HepG2 (cell line): ENCODE data around the gene C1orf74. TPM values are rescaled to one million over a fixed set of nuclear protein-coding genes. Genes with fewer than 3 reads are reported as not detected.

ENCODE experiments used
- ATAC-seq: fragments of 200-7000 bp; cut with Tn5 transposase; 3 replicates; pipeline ENCODE4 v1.9.1; 2020; ENCODE audit warnings: mild to moderate bottlenecking, moderate library complexity
- BruUV-seq: library from RNA; stranded (reverse); fragments of 400-500 nt; replicated peaks from 2 replicates; lab custom pipeline; 2021; lab: Mats Ljungman, UMichigan
- CTCF ChIA-PET: fragments of 300-600 bp; formaldehyde crosslinking; extraction: SDS; loops from one replicate; lab custom pipeline; 2021; ENCODE audit warnings: low total read pairs, inconsistent platforms, low intra/inter-chr PET ratio; lab: Yijun Ruan, JAX
- POLR2A ChIA-PET: fragments of 350-600 bp; sonication (Branson Sonifier 250); formaldehyde crosslinking; loops from one replicate; lab custom pipeline; 2020; ENCODE audit warnings: antibody characterized with exemption, inconsistent platforms; lab: Yijun Ruan, JAX
- DNase-seq: peaks from one replicate; pipeline ENCODE4 v3.0.0-alpha.2; 2015; ENCODE audit warnings: low spot score
- FAIRE-seq: peaks from 3 replicates; lab custom pipeline; 2011; peaks lifted over from hg19 to GRCh38; lab: Jason Lieb, UNC
- H2AFZ ChIP-seq: one replicate; pipeline ENCODE4 v1.6.1; 2011; ENCODE audit warnings: low read length, inconsistent platforms
- H3K27ac ChIP-seq: fragments of 300-600 bp; 3 replicates; pipeline ENCODE4 v1.8.0; 2011; ENCODE audit warnings: mixed run types, mild to moderate bottlenecking, mixed read lengths, low read length, inconsistent platforms; ENCODE audit not compliant: insufficient read depth; ENCODE audit errors: extremely low read length
- H3K27me3 ChIP-seq, 2 experiments: fragments of 200-600 bp in 1 of 2; 2 replicates in 1 of 2; 3 replicates in 1 of 2; pipeline versions ENCODE4 v1.6.0 to v1.8.0; 2011; ENCODE audit warnings: low read length in 2 of 2, mild to moderate bottlenecking in 2 of 2, moderate library complexity in 2 of 2, inconsistent platforms in 1 of 2; ENCODE audit not compliant: insufficient read depth in 2 of 2, control insufficient read depth in 1 of 2
- H3K36me3 ChIP-seq, 2 experiments: fragments of 200-600 bp in 1 of 2; replicated peaks in 1 of 2; 2 replicates in 1 of 2; 3 replicates in 1 of 2; pipeline versions ENCODE4 v1.5.1 to v1.8.0; 2011; ENCODE audit warnings: low read length in 2 of 2, inconsistent platforms in 1 of 2; ENCODE audit not compliant: insufficient read depth in 2 of 2, control insufficient read depth in 1 of 2
- H3K4me1 ChIP-seq: 2 replicates; pipeline ENCODE4 v1.5.1; 2012; ENCODE audit warnings: low read length, inconsistent platforms; ENCODE audit not compliant: insufficient read depth
- H3K4me2 ChIP-seq: 2 replicates; pipeline ENCODE4 v1.6.0; 2011; ENCODE audit warnings: low read depth, low read length, inconsistent platforms
- H3K4me3 ChIP-seq, 3 experiments: fragments of 200-600 bp in 1 of 3; sonication (generic), shearing (Covaris generic) in 1 of 3; replicated peaks in 1 of 3; 2 replicates each; pipeline ENCODE4 v1.5.1; 2011 to 2016; ENCODE audit warnings: low read length in 3 of 3, inconsistent platforms in 2 of 3, low read depth in 2 of 3, mild to moderate bottlenecking in 2 of 3, control low read depth in 1 of 3, mixed read lengths in 1 of 3; ENCODE audit not compliant: insufficient read depth in 1 of 3
- H3K79me2 ChIP-seq: one replicate; pipeline ENCODE4 v1.6.1; 2011; ENCODE audit warnings: low read length, inconsistent platforms; ENCODE audit not compliant: insufficient read depth
- H3K9ac ChIP-seq: 2 replicates; pipeline ENCODE4 v1.6.0; 2011; ENCODE audit warnings: mild to moderate bottlenecking, low read depth, low read length, inconsistent platforms; ENCODE audit not compliant: insufficient read depth
- H3K9me3 ChIP-seq: 2 replicates; pipeline ENCODE4 v1.5.1; 2012; ENCODE audit warnings: mild to moderate bottlenecking, low read length
- H4K20me1 ChIP-seq: 2 replicates; pipeline ENCODE4 v1.6.0; 2011; ENCODE audit warnings: inconsistent platforms, mild to moderate bottlenecking, low read length, moderate library complexity; ENCODE audit not compliant: insufficient read depth
- CCAR2 ChIP-seq: fragments of 200-400 bp; formaldehyde crosslinking; optimal IDR thresholded peaks from 2 replicates; pipeline ENCODE3; 2018; ENCODE audit warnings: low read depth, mild to moderate bottlenecking, low read length, moderate library complexity
- EEA1 ChIP-seq: sonication (generic); formaldehyde crosslinking; IDR thresholded peaks from 2 replicates; pipeline ENCODE4 v1.5.1; 2020; ENCODE audit warnings: mild to moderate bottlenecking, missing genetic modification reagents, borderline replicate concordance
- FOXA1 ChIP-seq, 2 experiments: fragments of 450-650 bp in 1 of 2; sonication (generic) in 1 of 2; formaldehyde crosslinking in 1 of 2; IDR thresholded peaks; 2 replicates each; pipeline versions ENCODE4 v1.4.0 to v1.6.1; 2016 to 2020; ENCODE audit warnings: missing genetic modification reagents in 1 of 2
- HNF4A ChIP-seq: sonication (generic); formaldehyde crosslinking; IDR thresholded peaks from 2 replicates; pipeline ENCODE4 v1.4.0; 2020; ENCODE audit warnings: missing genetic modification reagents
- KLF9 ChIP-seq: IDR thresholded peaks from 2 replicates; pipeline ENCODE4 v1.6.1; 2016; ENCODE audit warnings: low read depth
- NCOA5 ChIP-seq: sonication (generic); formaldehyde crosslinking; IDR thresholded peaks from 2 replicates; pipeline ENCODE4 v1.4.0; 2020; ENCODE audit warnings: missing genetic modification reagents
- REPIN1 ChIP-seq: sonication (generic); formaldehyde crosslinking; IDR thresholded peaks from 2 replicates; pipeline ENCODE4 v1.8.0; 2022; ENCODE audit warnings: missing genetic modification reagents, low read depth, mild to moderate bottlenecking, borderline replicate concordance
- ZFAT ChIP-seq: sonication (generic); formaldehyde crosslinking; conservative IDR thresholded peaks from 2 replicates; pipeline ENCODE4 v1.8.1; 2023; ENCODE audit warnings: missing genetic modification reagents, inconsistent platforms
- ZFX ChIP-seq: sonication (generic); formaldehyde crosslinking; IDR thresholded peaks from 2 replicates; pipeline ENCODE4 v1.4.0; 2020; ENCODE audit warnings: mild to moderate bottlenecking, low read depth, missing genetic modification reagents, moderate library complexity
- ZMYM3 ChIP-seq: sonication (generic); formaldehyde crosslinking; IDR thresholded peaks from 2 replicates; pipeline ENCODE4 v1.5.1; 2020; ENCODE audit warnings: mild to moderate bottlenecking, missing genetic modification reagents
- ZNF331 ChIP-seq: sonication (generic); formaldehyde crosslinking; IDR thresholded peaks from 2 replicates; pipeline ENCODE4 v1.4.0; 2020; ENCODE audit warnings: missing genetic modification reagents
- ZNF354B ChIP-seq: sonication (generic); formaldehyde crosslinking; IDR thresholded peaks from 2 replicates; pipeline ENCODE4 v1.8.0; 2022; ENCODE audit warnings: mild to moderate bottlenecking, missing genetic modification reagents
- ZNF430 ChIP-seq: sonication (generic); formaldehyde crosslinking; IDR thresholded peaks from 2 replicates; pipeline ENCODE4 v1.9.0; 2021; ENCODE audit warnings: mild to moderate bottlenecking, missing genetic modification reagents
- ZNF607 ChIP-seq: sonication (generic); formaldehyde crosslinking; IDR thresholded peaks from 2 replicates; pipeline ENCODE4 v1.5.1; 2020; ENCODE audit warnings: missing genetic modification reagents, mild to moderate bottlenecking, borderline replicate concordance
- ZNF761 ChIP-seq: sonication (generic); formaldehyde crosslinking; conservative IDR thresholded peaks from 2 replicates; pipeline ENCODE4 v1.4.0; 2020; ENCODE audit warnings: mild to moderate bottlenecking, missing genetic modification reagents
- WGBS: methylation state at CpG from one replicate; pipeline ENCODE4 v1.1.6; 2017; ENCODE audit warnings: low lambda C conversion rate; 5-methylcytosine and 5-hydroxymethylcytosine counted together
- in situ Hi-C: cut with HindIII; loops from 2 replicates; pipeline ENCODE4 v1.10.0; 2017; ENCODE audit warnings: low pct_unique_long_range_greater_than_20kb; ENCODE audit not compliant: extremely low pct_ligation_motif_present
- intact Hi-C: fragments of 100-400 bp; cut with micrococcal nuclease; formaldehyde crosslinking; loops from one replicate; pipeline ENCODE4 v1.10.0; 2022; ENCODE audit not compliant: unreplicated experiment
- polyA plus RNA-seq, 8 experiments: library from polyadenylated mRNA; depleted of rRNA in 3 of 8; stranded (reverse) in 7 of 8; unstranded in 1 of 8; fragments of >200 nt; fragmentation: Illumina TruSeq in 4 of 8; extraction: Trizol in 4 of 8; gene quantifications; 2 replicates each; pipeline versions ENCODE4 v1.2.1 to v1.2.3, GENCODE V29; 2011 to 2016; ENCODE audit warnings: low read depth in 4 of 8, missing spikeins in 1 of 8, mixed read lengths in 1 of 8; ENCODE audit not compliant: insufficient read depth in 1 of 8
- total RNA-seq, 5 experiments: library from RNA; depleted of rRNA; stranded (reverse); fragments of >200 nt; fragmentation: Illumina TruSeq; extraction: Trizol; gene quantifications; 2 replicates each; pipeline ENCODE4 v1.2.3, GENCODE V29; 2016; ENCODE audit warnings: low read depth in 1 of 5
- TF ChIP-seq, protein P1 (sequence below): IDR thresholded peaks from 2 replicates; pipeline ENCODE4 v1.6.1; 2016; ENCODE audit warnings: missing compliant biosample characterization, missing genetic modification reagents, borderline replicate concordance
- TF ChIP-seq, protein P2 (sequence below): sonication (generic); formaldehyde crosslinking; IDR thresholded peaks from 2 replicates; pipeline ENCODE4 v1.8.0; 2022; ENCODE audit warnings: missing genetic modification reagents, mild to moderate bottlenecking, borderline replicate concordance
- TF ChIP-seq, protein P3 (sequence below): sonication (generic); formaldehyde crosslinking; IDR thresholded peaks from 2 replicates; pipeline ENCODE4 v1.5.0; 2020; ENCODE audit warnings: missing genetic modification reagents
- TF ChIP-seq, protein P4 (sequence below): sonication (generic); formaldehyde crosslinking; IDR thresholded peaks from 2 replicates; pipeline ENCODE4 v1.4.0; 2020; ENCODE audit warnings: low read depth, mild to moderate bottlenecking, missing genetic modification reagents

C1orf74 gene
- total and polyA plus RNA-seq, 2 of the 13 experiments (the other 11 are each of a cell fraction or from before 2014, with no cell fraction given), result 0.33 to 0.71 TPM

DNA sequence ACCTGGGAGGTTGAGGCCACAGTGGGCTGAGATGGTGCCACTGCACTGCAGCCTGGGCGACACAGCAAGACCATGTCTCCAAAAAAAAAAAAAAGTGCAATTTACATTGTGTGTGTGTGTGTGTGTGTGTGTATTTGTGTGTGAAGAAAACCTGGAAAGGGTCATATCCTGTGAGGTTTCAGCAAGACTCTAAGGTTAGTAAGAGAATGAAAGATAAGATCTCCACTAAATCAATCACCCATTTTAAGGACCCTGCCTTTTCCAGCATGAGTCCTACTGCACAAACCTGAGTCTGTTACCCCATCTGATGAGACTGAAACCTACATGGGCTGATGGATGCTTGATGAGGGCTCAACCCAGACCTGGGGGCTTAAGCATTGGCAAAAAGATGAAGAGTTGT lies 4.9 kb upstream of the C1orf74 start:
- no peak for FAIRE-seq
- POLR2A ChIA-PET, result no interaction called here
- CTCF ChIA-PET, result no interaction called here

DNA sequence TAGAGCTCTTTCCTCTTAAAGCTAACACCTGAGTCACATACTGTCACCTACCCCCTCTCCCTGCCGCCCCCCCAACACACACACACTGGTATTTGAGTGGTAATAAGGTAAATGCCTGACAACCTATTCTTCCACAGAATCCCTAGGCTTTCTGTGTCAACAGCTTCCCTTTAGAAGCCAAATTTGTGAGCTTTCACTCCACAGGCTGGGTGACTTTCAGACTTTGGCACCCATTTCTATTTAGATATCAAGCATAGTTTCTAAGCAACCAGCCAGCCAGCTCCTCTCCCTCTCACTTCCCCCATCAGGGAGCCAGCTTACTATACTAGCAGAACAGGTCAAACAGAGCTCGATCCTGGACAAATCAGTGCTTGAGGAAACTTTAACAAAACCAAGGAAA lies 3.2 kb upstream of the C1orf74 start:
- Histone ChIP-seq H3K36me3 (no peaks in the 10 kb centered on the region), H3K79me2 (no peaks in the 10 kb centered on the region), H3K9me3 (no peaks in the 10 kb centered on the region), H3K9ac (no peak overlapping the region), H3K27me3 (peaks cover 0 to 3% of the 10 kb centered on the region in 2 experiments; a peak in 1 of 5 replicates), H3K27ac (no peak overlapping the region), H3K4me3 (no peak overlapping the region), H3K4me2 (no peak overlapping the region), H4K20me1 (no peaks in the 10 kb centered on the region), H2AFZ (no peak overlapping the region), H3K4me1 (peaks cover 22% of the 10 kb centered on the region)
- FAIRE-seq, result no peak
- ATAC-seq, result no peak
- intact Hi-C loops, result no loop called here
- ChIA-PET CTCF (no interaction called here), POLR2A (interaction anchor here (0.9 kb wide), 1 partner anchor 40 kb away, joined by 3 read pairs; the partner anchor contains the start of gene UTP25)
- in situ Hi-C loops, result no loop called here
- DNase-seq, result no peak
- no TSS peak for BruUV-seq
- whole genome bisulfite sequencing, result 0% methylated on average over 2 of the region's 2 CpGs
- TF ChIP-seq HNF4A (CRISPR knock-in tag) (no peak), ZNF607 (CRISPR knock-in tag) (no peak), EEA1 (no peak), KLF9 (CRISPR knock-in tag) (no peak), NCOA5 (CRISPR knock-in tag) (no peak), ZFX (CRISPR knock-in tag) (no peak), ZNF331 (CRISPR knock-in tag) (no peak)
- TF ChIP-seq, protein P1, sequence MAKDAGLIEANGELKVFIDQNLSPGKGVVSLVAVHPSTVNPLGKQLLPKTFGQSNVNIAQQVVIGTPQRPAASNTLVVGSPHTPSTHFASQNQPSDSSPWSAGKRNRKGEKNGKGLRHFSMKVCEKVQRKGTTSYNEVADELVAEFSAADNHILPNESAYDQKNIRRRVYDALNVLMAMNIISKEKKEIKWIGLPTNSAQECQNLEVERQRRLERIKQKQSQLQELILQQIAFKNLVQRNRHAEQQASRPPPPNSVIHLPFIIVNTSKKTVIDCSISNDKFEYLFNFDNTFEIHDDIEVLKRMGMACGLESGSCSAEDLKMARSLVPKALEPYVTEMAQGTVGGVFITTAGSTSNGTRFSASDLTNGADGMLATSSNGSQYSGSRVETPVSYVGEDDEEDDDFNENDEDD (CRISPR knock-in tag), result no peak
- TF ChIP-seq, protein P2, sequence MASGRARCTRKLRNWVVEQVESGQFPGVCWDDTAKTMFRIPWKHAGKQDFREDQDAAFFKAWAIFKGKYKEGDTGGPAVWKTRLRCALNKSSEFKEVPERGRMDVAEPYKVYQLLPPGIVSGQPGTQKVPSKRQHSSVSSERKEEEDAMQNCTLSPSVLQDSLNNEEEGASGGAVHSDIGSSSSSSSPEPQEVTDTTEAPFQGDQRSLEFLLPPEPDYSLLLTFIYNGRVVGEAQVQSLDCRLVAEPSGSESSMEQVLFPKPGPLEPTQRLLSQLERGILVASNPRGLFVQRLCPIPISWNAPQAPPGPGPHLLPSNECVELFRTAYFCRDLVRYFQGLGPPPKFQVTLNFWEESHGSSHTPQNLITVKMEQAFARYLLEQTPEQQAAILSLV, result no peak
- TF ChIP-seq, protein P3, sequence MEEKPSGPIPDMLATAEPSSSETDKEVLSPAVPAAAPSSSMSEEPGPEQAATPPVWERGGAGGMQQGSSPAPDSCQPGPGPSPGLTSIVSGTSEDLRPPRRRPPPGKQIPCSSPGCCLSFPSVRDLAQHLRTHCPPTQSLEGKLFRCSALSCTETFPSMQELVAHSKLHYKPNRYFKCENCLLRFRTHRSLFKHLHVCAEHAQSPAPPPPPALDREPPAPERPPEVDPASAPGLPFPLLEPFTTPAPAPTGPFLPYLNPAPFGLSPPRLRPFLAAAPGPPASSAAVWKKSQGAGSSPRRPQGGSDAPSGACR (CRISPR knock-in tag), result no peak

More for the DNA sequence above, 4.9 kb upstream of the C1orf74 start:
- H3K4me2 ChIP-seq, result no peak overlapping the region
- DNase-seq (no peak), ATAC-seq (no peak)
- H3K36me3 ChIP-seq, result no peaks in the 10 kb centered on the region
- in situ Hi-C loops (no loop called here), intact Hi-C loops (no loop called here)
- H3K79me2 ChIP-seq, result no peaks in the 10 kb centered on the region
- no peak overlapping the region for H2AFZ ChIP-seq
- no peak overlapping the region for H3K27ac ChIP-seq
- 0% methylated on average over 1 of the region's 1 CpG for WGBS
- H3K9me3 ChIP-seq, result no peaks in the 10 kb centered on the region
- H3K4me1 ChIP-seq, result peaks cover 17% of the 10 kb centered on the region
- TF ChIP-seq, protein P4, sequence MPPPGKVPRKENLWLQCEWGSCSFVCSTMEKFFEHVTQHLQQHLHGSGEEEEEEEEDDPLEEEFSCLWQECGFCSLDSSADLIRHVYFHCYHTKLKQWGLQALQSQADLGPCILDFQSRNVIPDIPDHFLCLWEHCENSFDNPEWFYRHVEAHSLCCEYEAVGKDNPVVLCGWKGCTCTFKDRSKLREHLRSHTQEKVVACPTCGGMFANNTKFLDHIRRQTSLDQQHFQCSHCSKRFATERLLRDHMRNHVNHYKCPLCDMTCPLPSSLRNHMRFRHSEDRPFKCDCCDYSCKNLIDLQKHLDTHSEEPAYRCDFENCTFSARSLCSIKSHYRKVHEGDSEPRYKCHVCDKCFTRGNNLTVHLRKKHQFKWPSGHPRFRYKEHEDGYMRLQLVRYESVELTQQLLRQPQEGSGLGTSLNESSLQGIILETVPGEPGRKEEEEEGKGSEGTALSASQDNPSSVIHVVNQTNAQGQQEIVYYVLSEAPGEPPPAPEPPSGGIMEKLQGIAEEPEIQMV (CRISPR knock-in tag), result no peak
- no peak for TF ChIP-seq NCOA5 (CRISPR knock-in tag)
- no peak for TF ChIP-seq ZMYM3 (CRISPR knock-in tag)
- no peak for TF ChIP-seq ZNF761 (CRISPR knock-in tag)
- TF ChIP-seq CCAR2, result no peak
- no peak for TF ChIP-seq ZNF354B (CRISPR knock-in tag)
- TF ChIP-seq FOXA1 (IDR thresholded peaks at IDR 0.05), result no peak
- TF ChIP-seq FOXA1 (CRISPR knock-in tag; IDR thresholded peaks at IDR 0.05), result no peak
- TF ChIP-seq ZFAT (CRISPR knock-in tag), result no peak
- TF ChIP-seq ZNF430 (CRISPR knock-in tag), result no peak
- no peak for TF ChIP-seq REPIN1 (CRISPR knock-in tag)
- TF ChIP-seq, all 625 proteins: peak for 0
- Histone ChIP-seq H4K20me1 (no peaks in the 10 kb centered on the region), H3K9ac (no peak overlapping the region), H3K4me3 (no peak overlapping the region), H3K27me3 (peaks cover 0 to 3% of the 10 kb centered on the region in 2 experiments; a peak in 1 of 5 replicates)
- no TSS peak for BruUV-seq
